B cell (primary cell): ENCODE data around the gene KIAA0586. TPM values are rescaled to one million over a fixed set of nuclear protein-coding genes. Genes with fewer than 3 reads are reported as not detected.

Experiments
- ATAC-seq: fragments of 200-7000 bp; cut with Tn5 transposase; one replicate; pipeline ENCODE4 v1.10.0; 2021; ENCODE audit warnings: low read depth, mild to moderate bottlenecking, moderate number of reproducible peaks, moderate library complexity
- CTCF ChIA-PET: fragments of 350-600 bp; sonication (Branson Sonifier 250); formaldehyde crosslinking; loops from one replicate; lab custom pipeline; 2021; ENCODE audit warnings: antibody characterized with exemption, inconsistent platforms; lab: Charles Lee
- POLR2A ChIA-PET: fragments of 350-600 bp; sonication (Branson Sonifier 250); formaldehyde crosslinking; loops from one replicate; lab custom pipeline; 2021; ENCODE audit warnings: antibody characterized with exemption; lab: Charles Lee
- DNase-seq: peaks from one replicate; pipeline ENCODE4 v3.0.0; 2013
- H2AFZ ChIP-seq: 2 replicates; pipeline ENCODE4 v1.6.1; 2012; ENCODE audit warnings: mild to moderate bottlenecking, low read depth, low read length; ENCODE audit not compliant: insufficient read depth, poor library complexity, severe bottlenecking
- H3K27ac ChIP-seq, 2 donors: 1 replicate in 1 of 2; 2 replicates in 1 of 2; pipeline ENCODE4 v1.5.1; 2012 to 2013; ENCODE audit warnings: low read length in 2 of 2, mild to moderate bottlenecking in 2 of 2, moderate library complexity in 1 of 2
- H3K27me3 ChIP-seq, 4 experiments: fragments of 200-600 bp in 1 of 4; sonication (generic) in 1 of 4; replicated peaks in 1 of 4; 1 replicate in 2 of 4; 2 replicates in 2 of 4; pipeline versions ENCODE4 v1.6.1 to v1.7.0; 2013 to 2016; ENCODE audit warnings: low read length in 3 of 4, mild to moderate bottlenecking in 2 of 4, mixed read lengths in 1 of 4, moderate library complexity in 1 of 4; ENCODE audit not compliant: insufficient read depth in 4 of 4, control insufficient read depth in 3 of 4; ENCODE audit errors: control extremely low read depth in 1 of 4
- H3K36me3 ChIP-seq, 2 experiments: replicated peaks in 1 of 2; 1 replicate in 1 of 2; 2 replicates in 1 of 2; pipeline versions ENCODE4 v1.6.1 to v1.7.1; 2013; ENCODE audit warnings: low read length in 1 of 2; ENCODE audit not compliant: insufficient read depth in 2 of 2, control insufficient read depth in 1 of 2; ENCODE audit errors: control extremely low read depth in 1 of 2, extremely low read depth in 1 of 2
- H3K4me1 ChIP-seq, 2 donors: fragments of 200-600 bp in 1 of 2; sonication (generic) in 1 of 2; 1 replicate in 1 of 2; 2 replicates in 1 of 2; pipeline versions ENCODE4 v1.5.1 to v1.6.1; 2013 to 2017; ENCODE audit warnings: low read length in 2 of 2; ENCODE audit not compliant: control insufficient read depth in 2 of 2, insufficient read depth in 2 of 2
- H3K4me2 ChIP-seq: replicated peaks from 2 replicates; pipeline ENCODE3; 2012; ENCODE audit warnings: mild to moderate bottlenecking, low read depth, low read length; ENCODE audit not compliant: poor library complexity, severe bottlenecking
- H3K4me3 ChIP-seq, 5 experiments: fragments of 200-600 bp in 1 of 5; sonication (generic) in 1 of 5; 1 replicate in 3 of 5; 2 replicates in 2 of 5; pipeline versions ENCODE4 v1.5.1 to v1.7.0; 2011 to 2016; ENCODE audit warnings: low read length in 4 of 5, mild to moderate bottlenecking in 4 of 5, low read depth in 2 of 5, control low read depth in 1 of 5, moderate library complexity in 1 of 5; ENCODE audit not compliant: insufficient read depth in 1 of 5; ENCODE audit errors: control extremely low read depth in 1 of 5, extremely low read depth in 1 of 5
- H3K79me2 ChIP-seq: fragments of 200-600 bp; sonication (generic); one replicate; pipeline ENCODE4 v1.6.0; 2016; ENCODE audit warnings: low read length; ENCODE audit not compliant: control insufficient read depth, insufficient read depth
- H3K9ac ChIP-seq: fragments of 200-600 bp; sonication (generic); 2 replicates; pipeline ENCODE4 v1.6.1; 2017; ENCODE audit warnings: mild to moderate bottlenecking, low read length, moderate library complexity
- H3K9me3 ChIP-seq, 3 donors: one replicate each; pipeline versions ENCODE4 v1.6.1 to v1.7.1; 2013; ENCODE audit warnings: low read length in 2 of 3; ENCODE audit not compliant: control insufficient read depth in 2 of 3, insufficient read depth in 1 of 3; ENCODE audit errors: control extremely low read depth in 1 of 3
- H4K20me1 ChIP-seq: 2 replicates; pipeline ENCODE4 v1.6.0; 2012; ENCODE audit warnings: mild to moderate bottlenecking, low read length; ENCODE audit not compliant: insufficient read depth, control insufficient read depth, poor library complexity, severe bottlenecking
- H3K27ac Mint-ChIP-seq: one replicate; pipeline ENCODE4 v1.8.0; 2021; ENCODE audit warnings: mixed read lengths
- H3K27me3 Mint-ChIP-seq: one replicate; pipeline ENCODE4 v1.8.0; 2021; ENCODE audit warnings: mixed read lengths
- H3K4me1 Mint-ChIP-seq: one replicate; pipeline ENCODE4 v1.8.0; 2021; ENCODE audit warnings: mixed read lengths
- H3K4me3 Mint-ChIP-seq: one replicate; pipeline ENCODE4 v1.8.0; 2021; ENCODE audit warnings: mixed read lengths
- H3K9me3 Mint-ChIP-seq: one replicate; pipeline ENCODE4 v1.8.0; 2022; ENCODE audit warnings: mixed read lengths; ENCODE audit not compliant: insufficient read depth
- CTCF ChIP-seq: fragments of 200-600 bp; IDR thresholded peaks from one replicate; pipeline ENCODE4 v1.8.0; 2022; ENCODE audit warnings: antibody characterized with exemption, mild to moderate bottlenecking
- EZH2 ChIP-seq: IDR thresholded peaks from 2 replicates; pipeline ENCODE4 v1.6.1; 2012; ENCODE audit warnings: borderline replicate concordance, low read depth, mild to moderate bottlenecking, moderate library complexity, low read length; ENCODE audit not compliant: insufficient read depth, poor library complexity, severe bottlenecking
- WGBS: methylation state at CpG from one replicate; pipeline ENCODE4 v1.1.5; 2013; ENCODE audit warnings: missing lambda C conversion rate; ENCODE audit not compliant: insufficient coverage; 5-methylcytosine and 5-hydroxymethylcytosine counted together
- intact Hi-C: fragments of 100-400 bp; cut with micrococcal nuclease; formaldehyde crosslinking; loops from one replicate; pipeline ENCODE4 v1.10.0; 2022
- polyA plus RNA-seq: library from polyadenylated mRNA; depleted of rRNA; stranded (reverse); fragments of >200 nt; gene quantifications from 2 replicates; pipeline ENCODE4 v1.2.3, GENCODE V29; 2012
- total RNA-seq, 2 donors: library from RNA; stranded (reverse); fragments of 120-200 nt in 1 of 2; gene quantifications; 1 replicate in 1 of 2; 2 replicates in 1 of 2; pipeline versions ENCODE4 v1.2.3 to v1.2.4, GENCODE V29; 2013 to 2022

The KIAA0586 gene
- total and polyA plus RNA-seq, 2 donors (not counting 1 experiment from before 2014, with no cell fraction given), result 12.2 to 27.5 TPM

- TF ChIP-seq EZH2 (no peak), CTCF (no peak)
- intact Hi-C loops, result no loop called here
- no peak overlapping the region for H3K9ac ChIP-seq
- no peak overlapping the region for H3K4me3 ChIP-seq
- Mint-ChIP-seq H3K9me3 (peaks cover 2% of the 10 kb centered on the region), H3K4me3 (no peak overlapping the region), H3K27ac (no peak overlapping the region), H3K4me1 (no peaks in the 10 kb centered on the region), H3K27me3 (no peaks in the 10 kb centered on the region)
- no peaks in the 10 kb centered on the region for H3K9me3 ChIP-seq
- H2AFZ ChIP-seq, result no peak overlapping the region
- H3K36me3 ChIP-seq, result peaks cover 2 to 4% of the 10 kb centered on the region in 2 experiments
- CTCF ChIA-PET, result interaction anchor here (0.7 kb wide), 2 partner anchors 73 to 478 kb away, joined by 3 read pairs; no protein-coding TSS in a partner anchor
- WGBS, result 99% methylated on average over 8 of the region's 10 CpGs
- ATAC-seq (no peak), DNase-seq (no peak)
- H3K4me1 ChIP-seq, result no peaks in the 10 kb centered on the region
- H3K27ac ChIP-seq, result no peak overlapping the region
- H4K20me1 ChIP-seq, result no peaks in the 10 kb centered on the region
- no peaks in the 10 kb centered on the region for H3K79me2 ChIP-seq
- POLR2A ChIA-PET, result no interaction called here
- no peak overlapping the region for H3K4me2 ChIP-seq
- no peaks in the 10 kb centered on the region for H3K27me3 ChIP-seq
Observed at GRCh38 chr14:58547649-58548048, 120.1 kb downstream of the KIAA0586 start.

- Mint-ChIP-seq H3K4me1 (no peaks in the 10 kb centered on the region), H3K27me3 (no peaks in the 10 kb centered on the region), H3K27ac (no peak overlapping the region), H3K4me3 (no peak overlapping the region), H3K9me3 (no peaks in the 10 kb centered on the region)
- H3K79me2 ChIP-seq, result no peaks in the 10 kb centered on the region
- POLR2A ChIA-PET, result no interaction called here
- no peak overlapping the region for H2AFZ ChIP-seq
- no peaks in the 10 kb centered on the region for H3K4me1 ChIP-seq
- no peak overlapping the region for H3K4me2 ChIP-seq
- no peak overlapping the region for H3K4me3 ChIP-seq
- H3K27me3 ChIP-seq, result no peaks in the 10 kb centered on the region
- no peak overlapping the region for H3K27ac ChIP-seq
- no peak overlapping the region for H3K9ac ChIP-seq
- CTCF ChIA-PET, result no interaction called here
- WGBS, result no CpG with 5 or more reads among the region's 1 CpG
- no peaks in the 10 kb centered on the region for H4K20me1 ChIP-seq
- no peak for DNase-seq
- no peaks in the 10 kb centered on the region for H3K9me3 ChIP-seq
- H3K36me3 ChIP-seq, result peaks cover 0 to 2% of the 10 kb centered on the region in 2 experiments
- intact Hi-C loops, result no loop called here
- ATAC-seq, result no peak
- no peak for TF ChIP-seq CTCF
- no peak for TF ChIP-seq EZH2
Observed at GRCh38 chr14:58549105-58549757, 121.7 kb downstream of the KIAA0586 start.
